Measurements from ENCODE around the gene PLA2G4A.

PLA2G4A gene

DNA sequence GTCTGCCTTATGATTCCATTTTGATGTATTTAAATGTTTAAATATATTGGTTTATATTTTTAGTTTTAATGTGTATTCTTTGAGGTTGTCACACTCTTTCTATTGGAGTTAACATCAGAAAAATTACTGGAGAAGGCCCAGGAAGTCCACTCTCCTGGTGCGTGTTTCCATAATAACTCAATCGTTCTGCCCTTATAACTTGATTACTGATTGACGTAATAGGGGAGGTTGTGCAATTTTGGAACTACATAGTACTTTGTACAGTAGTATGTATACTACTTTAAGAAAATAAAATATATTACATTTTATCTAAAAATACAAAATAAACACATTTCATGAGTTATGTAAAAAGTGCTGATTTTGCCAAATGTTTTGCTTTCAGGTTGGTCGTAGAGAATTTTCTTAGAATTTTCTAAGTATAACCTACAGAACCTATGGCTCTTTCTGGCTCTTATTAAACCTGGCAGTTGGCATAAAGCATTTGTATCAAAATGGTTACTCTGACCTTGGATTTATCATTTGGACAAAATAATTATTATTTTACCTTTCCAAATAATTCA is 5.7 kb downstream of the PLA2G4A start:
- DNase-seq (ENCODE audit: low read depth in 2 of 2): no peak

DNA sequence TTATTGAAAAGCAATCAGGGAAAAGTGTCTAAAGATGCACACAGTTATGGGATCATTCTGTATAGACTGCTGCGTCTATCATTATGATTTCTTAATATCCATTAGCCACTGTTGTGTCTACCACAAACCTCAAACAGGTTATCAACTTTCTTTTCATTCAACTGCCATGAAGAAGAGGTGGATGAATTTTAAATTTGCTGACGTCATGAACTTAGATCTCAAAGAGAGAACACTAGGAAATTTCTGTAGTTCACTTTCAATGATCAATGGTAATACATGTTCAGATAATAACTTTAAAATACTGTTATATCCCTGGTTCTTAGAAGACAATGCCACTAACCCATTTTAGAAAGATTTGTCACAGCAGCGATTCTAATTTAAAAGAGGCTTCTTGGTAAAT is 6.7 kb downstream of the PLA2G4A start:
- DNase-seq (ENCODE audit: low read depth in 2 of 2): no peak

- no peak for DNase-seq (ENCODE audit: low read depth in 2 of 2)
Measured at GRCh38 chr1:186837806-186838205, 9.1 kb downstream of the PLA2G4A start.

DNA sequence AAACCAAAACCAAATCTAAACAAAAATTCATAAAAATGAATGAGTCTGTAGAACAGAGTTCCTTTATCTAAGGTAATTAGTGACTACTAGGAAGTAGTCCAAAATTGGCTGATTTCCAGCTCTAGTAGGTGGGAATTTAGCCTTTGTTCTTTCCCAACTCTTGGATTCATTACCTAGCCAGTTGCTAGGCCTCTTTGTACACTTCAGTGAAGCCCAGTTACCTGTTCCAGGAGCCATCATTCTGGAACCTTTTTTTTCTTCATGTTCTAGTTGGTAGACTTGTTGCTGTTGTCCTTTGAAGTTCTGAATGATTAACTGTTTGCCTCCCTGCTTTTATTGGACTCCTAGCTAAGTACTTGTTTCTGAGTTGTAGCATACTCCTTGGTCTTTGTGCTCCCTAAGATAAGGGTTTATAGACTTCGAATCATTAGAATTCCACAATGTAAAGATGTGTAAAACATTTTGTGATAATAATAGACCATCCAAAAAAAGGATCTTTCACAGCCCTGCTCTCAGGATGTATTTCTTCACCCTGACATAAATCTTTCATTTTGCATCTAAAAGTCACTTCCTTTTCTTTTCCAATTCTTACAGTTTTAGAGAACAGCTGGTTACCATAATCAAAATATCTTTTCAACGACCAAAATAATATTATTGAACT is 9.8 kb downstream of the PLA2G4A start:
- no peak for DNase-seq (ENCODE audit: low read depth in 2 of 2)

- no peak for DNase-seq (ENCODE audit: low read depth in 2 of 2)
Measured at GRCh38 chr1:186839041-186839400, 10.3 kb downstream of the PLA2G4A start.

GRCh38 chr1:186841599-186841998 is 12.8 kb downstream of the PLA2G4A start:
- DNase-seq (ENCODE audit: low read depth in 2 of 2): no peak

DNA sequence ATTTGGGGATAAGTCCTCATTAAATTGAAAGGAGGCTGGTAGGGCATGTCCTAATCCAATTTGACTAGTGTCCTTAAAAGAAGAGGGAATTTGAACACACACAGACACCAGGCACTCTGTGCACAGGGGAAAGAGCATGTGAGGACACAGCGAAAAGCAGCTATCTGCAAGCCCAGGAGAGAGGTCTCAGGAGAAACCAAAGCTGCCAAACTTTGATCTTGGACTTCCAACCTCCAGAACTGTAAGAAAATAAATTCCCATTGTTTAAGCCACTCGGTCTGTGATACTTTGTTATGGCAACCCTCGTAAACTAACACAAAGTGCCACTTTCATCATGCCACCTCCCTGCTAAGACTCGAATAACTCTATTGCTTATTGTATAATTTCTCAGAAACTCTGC is 13.8 kb downstream of the PLA2G4A start:
- no peak for DNase-seq (ENCODE audit: low read depth in 2 of 2)

DNA sequence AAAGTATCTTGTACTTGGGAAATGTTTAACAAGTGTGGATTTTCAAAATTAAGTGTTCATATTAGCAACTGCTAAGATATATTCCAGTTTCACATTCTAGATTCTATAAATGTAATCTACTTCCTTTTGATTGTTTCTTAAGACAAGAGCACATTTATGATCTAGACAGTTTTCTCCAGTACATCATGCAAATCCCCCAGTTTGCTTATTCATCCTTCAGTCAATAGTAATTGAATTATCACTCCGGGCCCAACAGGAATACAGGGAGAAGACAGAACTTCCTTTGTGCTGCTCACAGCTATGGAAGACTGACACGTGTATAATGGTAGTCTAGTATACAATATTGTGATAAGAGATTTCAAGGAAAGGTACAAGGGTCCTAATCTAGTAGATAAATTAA is 14.5 kb downstream of the PLA2G4A start:
- DNase-seq (ENCODE audit: low read depth in 2 of 2): no peak

DNA sequence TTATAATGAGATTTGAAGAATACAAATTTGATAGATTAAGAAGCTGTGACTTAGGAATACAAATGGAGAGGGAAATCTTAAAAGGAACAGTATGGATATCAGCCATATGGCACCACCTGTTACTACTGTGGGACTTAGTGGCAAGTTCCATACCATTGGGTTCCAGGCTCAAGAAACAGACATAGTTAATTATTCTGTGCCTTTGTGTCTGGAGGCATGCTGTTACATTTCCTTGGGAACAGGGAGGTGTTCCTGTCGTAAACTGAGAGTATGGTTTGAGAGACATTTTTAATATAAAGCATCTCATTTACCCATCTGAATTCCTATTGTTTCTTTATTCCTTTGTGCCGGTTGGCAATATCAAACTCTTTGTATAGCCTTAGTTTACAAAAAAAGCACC is 15.2 kb downstream of the PLA2G4A start:
- no peak for DNase-seq (ENCODE audit: low read depth in 2 of 2)

- no peak for DNase-seq (ENCODE audit: low read depth in 2 of 2)
Measured at GRCh38 chr1:186845576-186846210, 16.9 kb downstream of the PLA2G4A start.

- no peak for DNase-seq (ENCODE audit: low read depth in 2 of 2)
Measured at GRCh38 chr1:186848509-186849130, 19.9 kb downstream of the PLA2G4A start.

GRCh38 chr1:186849271-186849671 is 20.5 kb downstream of the PLA2G4A start:
- DNase-seq (ENCODE audit: low read depth in 2 of 2): no peak

DNA sequence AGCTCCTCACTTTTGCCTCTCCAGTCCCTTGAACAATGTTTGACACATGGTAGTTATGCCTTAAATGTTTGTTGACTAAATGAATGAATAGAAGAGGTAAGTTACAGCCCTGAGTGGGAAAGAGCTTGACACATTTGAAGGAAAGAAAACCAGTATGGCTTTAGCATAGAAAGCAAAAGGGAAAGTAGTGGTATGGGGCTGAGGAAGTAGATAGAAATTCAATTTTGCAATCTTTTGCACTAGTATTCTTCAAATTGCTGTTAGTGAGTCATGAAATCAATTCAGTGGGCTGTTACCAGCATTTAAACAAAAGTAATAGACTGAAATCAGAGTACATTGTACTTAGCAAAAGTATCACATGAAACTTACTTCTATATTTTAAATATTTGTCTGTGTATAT is 21.1 kb downstream of the PLA2G4A start:
- DNase-seq (ENCODE audit: low read depth in 2 of 2): no peak

DNA sequence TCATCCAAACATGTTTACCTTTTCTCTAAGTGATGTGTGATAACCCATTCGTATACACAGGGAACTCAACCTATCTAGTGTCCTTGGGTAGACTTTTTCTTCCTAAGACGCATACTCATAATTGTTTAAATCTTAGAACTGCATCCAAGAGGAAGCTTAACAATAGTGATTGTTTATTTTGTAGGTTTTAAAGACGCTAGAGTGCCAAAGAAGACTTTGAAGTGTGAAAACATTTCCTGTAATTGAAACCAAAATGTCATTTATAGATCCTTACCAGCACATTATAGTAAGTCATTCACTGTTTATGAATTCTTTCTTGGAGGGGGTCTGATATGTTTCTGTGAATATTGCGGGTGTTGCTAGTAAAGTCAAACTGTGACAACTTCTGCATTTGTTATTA is 25.4 kb downstream of the PLA2G4A start:
- DNase-seq (ENCODE audit: low read depth in 2 of 2): no peak

DNA sequence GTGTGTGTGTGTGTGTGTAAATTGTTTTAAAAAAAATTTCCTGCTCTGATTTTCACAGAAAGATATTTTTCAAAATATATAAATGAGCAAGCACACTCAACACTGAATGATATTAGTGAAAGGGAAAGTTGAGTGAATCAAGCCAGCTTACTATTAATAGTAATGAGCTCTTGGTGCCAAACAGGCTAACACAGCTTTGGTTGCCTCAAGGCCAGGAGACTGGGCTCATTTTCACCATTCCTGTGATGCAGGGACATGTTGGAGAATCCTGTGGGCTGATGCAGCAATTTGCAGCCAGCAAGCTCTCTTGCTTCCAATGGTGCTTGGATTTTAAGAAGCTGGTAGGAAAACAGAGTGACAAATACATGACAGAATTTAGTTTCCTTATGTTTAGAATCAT is 30.2 kb downstream of the PLA2G4A start:
- no peak for DNase-seq (ENCODE audit: low read depth in 2 of 2)

GRCh38 chr1:186859995-186860394 is 31.2 kb downstream of the PLA2G4A start:
- no peak for DNase-seq (ENCODE audit: low read depth in 2 of 2)

DNA sequence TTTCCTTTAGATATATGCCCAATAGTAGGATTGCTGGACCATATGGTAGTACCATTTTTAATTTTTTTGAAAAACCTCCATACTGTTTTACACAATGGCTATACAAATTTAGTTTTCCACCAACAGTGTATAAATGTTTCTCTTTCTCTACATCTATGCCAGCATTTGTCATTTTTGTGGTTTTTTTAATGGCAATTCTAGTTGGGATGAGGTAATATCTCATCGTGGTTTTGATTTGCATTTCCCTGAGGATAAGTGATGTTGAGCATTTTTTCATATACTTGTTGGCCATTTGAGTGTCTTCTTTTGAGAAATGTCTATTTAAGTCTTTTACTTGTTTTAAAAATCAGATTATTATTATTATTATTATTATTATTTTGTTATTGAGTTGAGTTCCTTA is 35.5 kb downstream of the PLA2G4A start:
- DNase-seq (ENCODE audit: low read depth in 2 of 2): no peak

DNA sequence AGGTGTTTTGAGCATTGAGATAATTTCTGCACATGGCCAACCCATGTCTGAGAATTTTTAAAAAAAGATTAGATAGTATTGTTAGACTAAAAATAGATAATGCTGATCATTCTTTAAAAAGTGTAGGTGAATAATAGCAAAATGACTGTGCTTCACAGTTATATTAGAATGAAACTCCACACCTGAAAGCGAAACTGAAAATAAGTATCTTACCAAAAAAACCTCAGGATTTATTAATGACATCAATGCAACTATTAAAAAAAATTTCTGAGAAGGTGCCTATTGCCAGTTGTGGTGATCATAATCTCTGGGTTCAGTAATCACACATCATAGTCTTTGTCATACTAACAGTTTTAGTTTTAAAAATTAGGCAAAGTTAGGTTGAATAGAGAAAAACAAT is 36.5 kb downstream of the PLA2G4A start:
- DNase-seq (ENCODE audit: low read depth in 2 of 2): no peak

GRCh38 chr1:186865857-186866256 is 37.1 kb downstream of the PLA2G4A start:
- DNase-seq (ENCODE audit: low read depth in 2 of 2): no peak

GRCh38 chr1:186869526-186870228 is 40.9 kb downstream of the PLA2G4A start:
- DNase-seq (ENCODE audit: low read depth in 2 of 2): no peak

DNA sequence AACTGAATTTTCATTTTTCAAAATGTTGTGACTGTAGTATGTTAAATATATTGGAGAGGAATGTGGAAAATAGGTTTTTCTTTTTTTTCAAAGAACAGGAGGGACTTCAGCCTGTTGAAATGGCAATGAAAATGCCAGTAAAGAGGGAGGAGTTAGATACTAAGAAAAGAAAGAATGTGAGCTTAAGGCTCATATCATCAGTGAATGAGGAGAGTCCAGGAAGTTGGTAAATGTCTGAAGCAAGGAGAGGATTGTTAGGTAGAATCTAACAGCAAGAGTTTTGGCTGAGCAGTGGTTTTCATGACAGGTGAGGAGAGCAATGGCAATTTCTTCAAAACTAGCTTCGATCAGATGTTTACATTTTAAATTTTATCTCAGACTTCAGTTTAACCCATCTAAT is 43.0 kb downstream of the PLA2G4A start:
- no peak for DNase-seq (ENCODE audit: low read depth in 2 of 2)

- DNase-seq (ENCODE audit: low read depth in 2 of 2): no peak
Measured at GRCh38 chr1:186872291-186872690, 43.5 kb downstream of the PLA2G4A start.

GRCh38 chr1:186873687-186874086 is 44.9 kb downstream of the PLA2G4A start:
- no peak for DNase-seq (ENCODE audit: low read depth in 2 of 2)
